Osteoblast (primary cell): ENCODE measurements around the gene DPYSL5. TPM values are rescaled to one million over a fixed set of nuclear protein-coding genes. Genes with fewer than 3 reads are reported as not detected.
A peak's percentile ranks its signal among the peaks of the same experiment; 100 is the strongest.

Source experiments
- DNase-seq: peaks from one replicate; pipeline ENCODE4 v3.0.0; 2011; ENCODE audit warnings: low spot score, mixed read lengths; ENCODE audit not compliant: insufficient read length; ENCODE audit errors: missing footprints
- H2AFZ ChIP-seq: 2 replicates; pipeline ENCODE4 v1.6.0; 2011; ENCODE audit warnings: mild to moderate bottlenecking, low read length
- H3K27ac ChIP-seq: 2 replicates; pipeline ENCODE4 v1.5.1; 2011; ENCODE audit warnings: mild to moderate bottlenecking, low read depth, low read length, moderate library complexity
- H3K27me3 ChIP-seq: 2 replicates; pipeline ENCODE4 v1.6.0; 2012; ENCODE audit warnings: mild to moderate bottlenecking, control low read depth, inconsistent platforms, low read length, moderate library complexity; ENCODE audit not compliant: insufficient read depth
- H3K36me3 ChIP-seq: 2 replicates; pipeline ENCODE4 v1.5.1; 2011; ENCODE audit warnings: mild to moderate bottlenecking, low read length, control low read depth, moderate library complexity; ENCODE audit not compliant: insufficient read depth
- H3K4me1 ChIP-seq: 2 replicates; pipeline ENCODE4 v1.5.1; 2011; ENCODE audit warnings: mild to moderate bottlenecking, low read length, control low read depth, moderate library complexity; ENCODE audit not compliant: insufficient read depth
- H3K4me2 ChIP-seq: 2 replicates; pipeline ENCODE4 v1.6.0; 2011; ENCODE audit warnings: mild to moderate bottlenecking, low read length; ENCODE audit not compliant: insufficient read depth
- H3K4me3 ChIP-seq: fragments of 200-600 bp; sonication (generic); 3 replicates; pipeline ENCODE4 v1.5.1; 2012; ENCODE audit warnings: mild to moderate bottlenecking, low read length, inconsistent platforms; ENCODE audit not compliant: insufficient read depth
- H3K79me2 ChIP-seq: 2 replicates; pipeline ENCODE4 v1.6.0; 2012; ENCODE audit warnings: mild to moderate bottlenecking, low read length, control low read depth, inconsistent platforms; ENCODE audit not compliant: insufficient read depth
- H3K9me3 ChIP-seq: 2 replicates; pipeline ENCODE4 v1.5.1; 2011; ENCODE audit warnings: low read depth, low read length, control low read depth
- H4K20me1 ChIP-seq: 2 replicates; pipeline ENCODE4 v1.6.0; 2012; ENCODE audit warnings: mild to moderate bottlenecking, low read length, control low read depth; ENCODE audit not compliant: insufficient read depth
- CTCF ChIP-seq: IDR thresholded peaks from 2 replicates; pipeline ENCODE4 v1.5.1; 2011; ENCODE audit warnings: mild to moderate bottlenecking, low read depth, low read length, moderate library complexity; ENCODE audit errors: extremely low read depth
- total RNA-seq: library from RNA; depleted of rRNA; stranded (reverse); fragments of >200 nt; gene quantifications from 2 replicates; pipeline ENCODE4 v1.2.3, GENCODE V29; 2012

The DPYSL5 gene
- total RNA-seq, 1 donor = not detected

GRCh38 chr2:26838121-26838906, 9.6 kb upstream of the DPYSL5 start:
- Histone ChIP-seq H3K79me2 (no peaks in the 10 kb centered on the region), H4K20me1 (no peaks in the 10 kb centered on the region), H3K4me3 (no peak overlapping the region), H2AFZ (no peak overlapping the region), H3K36me3 (no peaks in the 10 kb centered on the region), H3K27me3 (peaks cover 14% of the 10 kb centered on the region), H3K4me2 (no peak overlapping the region), H3K9me3 (no peaks in the 10 kb centered on the region), H3K4me1 (no peaks in the 10 kb centered on the region), H3K27ac (no peak overlapping the region)
- peak; percentile 71 for DNase-seq
- no peak for TF ChIP-seq CTCF

GRCh38 chr2:26840937-26841610, 6.9 kb upstream of the DPYSL5 start:
- Histone ChIP-seq H3K9me3 (no peaks in the 10 kb centered on the region), H3K27ac (no peak overlapping the region), H3K4me1 (no peaks in the 10 kb centered on the region), H3K4me2 (no peak overlapping the region), H3K27me3 (peaks cover 32% of the 10 kb centered on the region), H3K36me3 (no peaks in the 10 kb centered on the region), H3K79me2 (no peaks in the 10 kb centered on the region), H2AFZ (no peak overlapping the region), H3K4me3 (no peak overlapping the region), H4K20me1 (peaks cover 1% of the 10 kb centered on the region)
- peak; percentile 46 for DNase-seq
- no peak for TF ChIP-seq CTCF

- Histone ChIP-seq H3K36me3 (no peaks in the 10 kb centered on the region), H3K4me2 (no peak overlapping the region), H3K4me1 (no peaks in the 10 kb centered on the region), H3K4me3 (no peak overlapping the region), H3K27ac (no peak overlapping the region), H2AFZ (no peak overlapping the region), H3K27me3 (peaks cover 47% of the 10 kb centered on the region), H4K20me1 (peaks cover 2% of the 10 kb centered on the region), H3K9me3 (no peaks in the 10 kb centered on the region), H3K79me2 (no peaks in the 10 kb centered on the region)
- no peak for TF ChIP-seq CTCF
- DNase-seq = no peak
Observed at GRCh38 chr2:26843041-26843440, 4.9 kb upstream of the DPYSL5 start.

GRCh38 chr2:26845021-26845420, 2.9 kb upstream of the DPYSL5 start:
- Histone ChIP-seq H4K20me1 (peaks cover 2% of the 10 kb centered on the region), H3K4me3 (no peak overlapping the region), H2AFZ (no peak overlapping the region), H3K36me3 (no peaks in the 10 kb centered on the region), H3K9me3 (no peaks in the 10 kb centered on the region), H3K4me2 (no peak overlapping the region), H3K27ac (no peak overlapping the region), H3K27me3 (peaks cover 66% of the 10 kb centered on the region), H3K4me1 (no peaks in the 10 kb centered on the region), H3K79me2 (no peaks in the 10 kb centered on the region)
- TF ChIP-seq CTCF = no peak
- DNase-seq = peak; percentile 70
